Prostate gland (tissue), 2 donors: ENCODE results near the gene ZSCAN21. TPM values are rescaled to one million over a fixed set of nuclear protein-coding genes. Genes with fewer than 3 reads are reported as not detected.

Source experiments
- DNase-seq: peaks from one replicate; pipeline ENCODE4 v3.0.0-alpha.2; 2019; ENCODE audit warnings: low spot score
- H3K27ac ChIP-seq, 2 donors: fragments of 200-600 bp; sonication (generic); 2 replicates each; pipeline ENCODE4 v1.5.1; 2017 to 2019
- H3K27me3 ChIP-seq: fragments of 200-600 bp; sonication (generic); replicated peaks from 2 replicates; pipeline ENCODE4 v1.5.1; 2019; ENCODE audit not compliant: insufficient read depth
- H3K36me3 ChIP-seq, 2 donors: fragments of 200-600 bp; sonication (generic); 1 replicate in 1 of 2; 2 replicates in 1 of 2; pipeline versions ENCODE4 v1.5.1 to v1.8.1; 2017 to 2019
- H3K4me1 ChIP-seq: fragments of 200-600 bp; sonication (generic); replicated peaks from 2 replicates; pipeline ENCODE4 v1.5.1; 2019
- H3K4me3 ChIP-seq, 2 donors: fragments of 200-600 bp; sonication (generic); 2 replicates each; pipeline ENCODE4 v1.5.1; 2017 to 2019
- H3K9me3 ChIP-seq: fragments of 200-600 bp; sonication (generic); 2 replicates; pipeline ENCODE4 v1.5.1; 2017
- POLR2A ChIP-seq: fragments of 450-650 bp; IDR thresholded peaks from one replicate; pipeline ENCODE4 v1.6.1; 2016; ENCODE audit warnings: antibody characterized with exemption, mild to moderate bottlenecking
- POLR2AphosphoS5 ChIP-seq: sonication (generic); formaldehyde crosslinking; IDR thresholded peaks from one replicate; pipeline ENCODE4 v1.6.1; 2017; ENCODE audit warnings: antibody characterized with exemption
- WGBS: methylation state at CpG from one replicate; pipeline ENCODE4 v1.1.5; 2018; 5-methylcytosine and 5-hydroxymethylcytosine counted together
- intact Hi-C: fragments of 100-400 bp; cut with DNase I; formaldehyde crosslinking; loops from one replicate; pipeline ENCODE4 v1.14.2; 2022
- total RNA-seq, 2 donors: library from RNA; depleted of rRNA; stranded (reverse); fragments of >200 nt; gene quantifications; one replicate each; pipeline ENCODE4 v1.1.0, GENCODE V29; 2016
- TF ChIP-seq, protein P1 (sequence below), 4 experiments: fragments of 200-600 bp in 2 of 4; fragments of 450-650 bp in 2 of 4; sonication (generic) in 2 of 4; IDR thresholded peaks; 1 replicate in 3 of 4; 2 replicates in 1 of 4; pipeline ENCODE4 v1.5.1; 2016 to 2019; ENCODE audit warnings: antibody characterized with exemption in 4 of 4, mild to moderate bottlenecking in 2 of 4, moderate library complexity in 2 of 4

The ZSCAN21 gene
- total RNA-seq, 2 donors from 2014 or later = 24.6 to 38.0 TPM

- intact Hi-C loops = no loop called here
- peaks cover 0 to 4% of the 10 kb centered on the region in 2 donors for H3K36me3 ChIP-seq
These were observed 7.4 kb downstream of the ZSCAN21 start for GRCh38 chr7:100057006-100057405.

GRCh38 chr7:100059251-100059739 lies 9.7 kb downstream of the ZSCAN21 start:
- Histone ChIP-seq H3K27me3 (no peaks in the 10 kb centered on the region), H3K4me3 (no peak overlapping the region), H3K4me1 (no peaks in the 10 kb centered on the region), H3K36me3 (peaks cover 4 to 6% of the 10 kb centered on the region in 2 donors), H3K27ac (no peak overlapping the region), H3K9me3 (no peaks in the 10 kb centered on the region)
- intact Hi-C loops = no loop called here
- WGBS = 94% methylated on average over 5 of the region's 5 CpGs
- TF ChIP-seq, protein P1, sequence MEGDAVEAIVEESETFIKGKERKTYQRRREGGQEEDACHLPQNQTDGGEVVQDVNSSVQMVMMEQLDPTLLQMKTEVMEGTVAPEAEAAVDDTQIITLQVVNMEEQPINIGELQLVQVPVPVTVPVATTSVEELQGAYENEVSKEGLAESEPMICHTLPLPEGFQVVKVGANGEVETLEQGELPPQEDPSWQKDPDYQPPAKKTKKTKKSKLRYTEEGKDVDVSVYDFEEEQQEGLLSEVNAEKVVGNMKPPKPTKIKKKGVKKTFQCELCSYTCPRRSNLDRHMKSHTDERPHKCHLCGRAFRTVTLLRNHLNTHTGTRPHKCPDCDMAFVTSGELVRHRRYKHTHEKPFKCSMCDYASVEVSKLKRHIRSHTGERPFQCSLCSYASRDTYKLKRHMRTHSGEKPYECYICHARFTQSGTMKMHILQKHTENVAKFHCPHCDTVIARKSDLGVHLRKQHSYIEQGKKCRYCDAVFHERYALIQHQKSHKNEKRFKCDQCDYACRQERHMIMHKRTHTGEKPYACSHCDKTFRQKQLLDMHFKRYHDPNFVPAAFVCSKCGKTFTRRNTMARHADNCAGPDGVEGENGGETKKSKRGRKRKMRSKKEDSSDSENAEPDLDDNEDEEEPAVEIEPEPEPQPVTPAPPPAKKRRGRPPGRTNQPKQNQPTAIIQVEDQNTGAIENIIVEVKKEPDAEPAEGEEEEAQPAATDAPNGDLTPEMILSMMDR (IDR thresholded peaks at IDR 0.05) = no peak
- TF ChIP-seq POLR2AphosphoS5 (no peak), POLR2A (no peak)
- no peak for DNase-seq

More at GRCh38 chr7:100057006-100057405, 7.4 kb downstream of the ZSCAN21 start:
- H3K27me3 ChIP-seq = no peaks in the 10 kb centered on the region
- no peaks in the 10 kb centered on the region for H3K4me1 ChIP-seq
- TF ChIP-seq, protein P1 (IDR thresholded peaks at IDR 0.05) = no peak
- TF ChIP-seq POLR2A = no peak
- no peak for TF ChIP-seq POLR2AphosphoS5
- no peak overlapping the region for H3K4me3 ChIP-seq
- DNase-seq = no peak
- no peaks in the 10 kb centered on the region for H3K9me3 ChIP-seq
- no peak overlapping the region for H3K27ac ChIP-seq
- WGBS = 94% methylated on average over 10 of the region's 10 CpGs

GRCh38 chr7:100061518-100062193 lies 12.1 kb downstream of the ZSCAN21 start:
- Histone ChIP-seq H3K4me1 (no peaks in the 10 kb centered on the region), H3K4me3 (no peak overlapping the region), H3K27ac (no peak overlapping the region), H3K36me3 (peaks cover 4 to 6% of the 10 kb centered on the region in 2 donors), H3K9me3 (no peaks in the 10 kb centered on the region), H3K27me3 (no peaks in the 10 kb centered on the region)
- 94% methylated on average over 11 of the region's 11 CpGs for WGBS
- TF ChIP-seq POLR2A = no peak
- intact Hi-C loops = no loop called here
- no peak for DNase-seq

- Histone ChIP-seq H3K4me3 (no peak overlapping the region), H3K4me1 (no peaks in the 10 kb centered on the region), H3K36me3 (peaks cover 0 to 6% of the 10 kb centered on the region in 2 donors), H3K27ac (no peak overlapping the region), H3K27me3 (no peaks in the 10 kb centered on the region), H3K9me3 (no peaks in the 10 kb centered on the region)
- TF ChIP-seq POLR2AphosphoS5 = no peak
- no peak for TF ChIP-seq POLR2A
- TF ChIP-seq, protein P1 (IDR thresholded peaks at IDR 0.05) = no peak
- intact Hi-C loops = no loop called here
- WGBS = 93% methylated on average over 4 of the region's 4 CpGs
- no peak for DNase-seq
These were observed 13.8 kb downstream of the ZSCAN21 start for GRCh38 chr7:100063376-100063775.

- Histone ChIP-seq H3K36me3 (peaks cover 0 to 6% of the 10 kb centered on the region in 2 donors), H3K4me1 (no peaks in the 10 kb centered on the region)
- intact Hi-C loops = no loop called here
These were observed 14.6 kb downstream of the ZSCAN21 start for GRCh38 chr7:100064162-100064561.

More at GRCh38 chr7:100064162-100064561, 14.6 kb downstream of the ZSCAN21 start:
- TF ChIP-seq POLR2A = no peak
- no peak for TF ChIP-seq POLR2AphosphoS5
- TF ChIP-seq, protein P1 (IDR thresholded peaks at IDR 0.05) = no peak
- DNase-seq = no peak
- WGBS = 93% methylated on average over 9 of the region's 9 CpGs
- H3K9me3 ChIP-seq = no peaks in the 10 kb centered on the region
- H3K27ac ChIP-seq = no peak overlapping the region
- H3K27me3 ChIP-seq = no peaks in the 10 kb centered on the region
- no peak overlapping the region for H3K4me3 ChIP-seq
